Left lung (tissue), 10 donors: ENCODE measurements around the gene SIRT1. TPM values are rescaled to one million over a fixed set of nuclear protein-coding genes. Genes with fewer than 3 reads are reported as not detected.

ENCODE experiments used
- ATAC-seq: fragments of 200-7000 bp; cut with Tn5 transposase; one replicate; pipeline ENCODE4 v1.9.1; 2020; ENCODE audit warnings: moderate library complexity
- DNase-seq, 4 donors: peaks; one replicate each; pipeline ENCODE4 v3.0.0-alpha.2; 2013 to 2020
- H3K27ac ChIP-seq, 2 donors: fragments of 200-600 bp; sonication (generic) in 1 of 2; one replicate each; pipeline versions ENCODE4 v1.5.0 to v1.8.0; 2020 to 2021
- H3K27me3 ChIP-seq, 2 donors: fragments of 200-600 bp; sonication (generic) in 1 of 2; one replicate each; pipeline versions ENCODE4 v1.5.0 to v1.8.0; 2020 to 2021
- H3K36me3 ChIP-seq, 2 donors: fragments of 200-600 bp; sonication (generic) in 1 of 2; one replicate each; pipeline versions ENCODE4 v1.5.0 to v1.8.0; 2020 to 2021
- H3K4me1 ChIP-seq, 2 donors: fragments of 200-600 bp; one replicate each; pipeline ENCODE4 v1.8.0; 2021
- H3K4me3 ChIP-seq, 2 donors: fragments of 200-600 bp; sonication (generic) in 1 of 2; one replicate each; pipeline versions ENCODE4 v1.5.0 to v1.8.0; 2020 to 2021; ENCODE audit warnings: mild to moderate bottlenecking in 1 of 2
- H3K9me3 ChIP-seq, 2 donors: fragments of 200-600 bp; sonication (generic) in 1 of 2; one replicate each; pipeline versions ENCODE4 v1.5.0 to v1.8.0; 2020 to 2021
- CTCF ChIP-seq, 2 donors: fragments of 200-600 bp; sonication (generic) in 1 of 2; IDR thresholded peaks; one replicate each; pipeline versions ENCODE4 v1.5.0 to v1.8.0; 2021; ENCODE audit warnings: antibody characterized with exemption in 2 of 2
- intact Hi-C, 2 donors: fragments of 100-400 bp; cut with DNase I; formaldehyde crosslinking; loops; one replicate each; pipeline versions ENCODE4 v1.11.2 to v1.14.2; 2022
- polyA plus RNA-seq, 6 donors: library from polyadenylated mRNA; unstranded; fragments of 120-200 nt; gene quantifications; one replicate each; pipeline ENCODE4 v1.2.1, GENCODE V29; 2013; ENCODE audit not compliant: insufficient read length in 6 of 6
- total RNA-seq, 2 donors: library from RNA; stranded (reverse); fragmentation: NEBNext Ultra II Directional; extraction: Animal tissue kit (Norgen Biotek cat#: 25700); gene quantifications; one replicate each; pipeline ENCODE4 v1.2.1, GENCODE V29; 2021
- donor health status: DM: no; HTN: yes; CAD: no.
- donor health status: DM: no; HTN: no; CAD: no.

SIRT1 gene
- total and polyA plus RNA-seq, 8 donors = 17.5 to 39.7 (median 34.7) TPM

GRCh38 chr10:67884842-67885670 lies 600 bp downstream of the SIRT1 start:
- Histone ChIP-seq H3K27ac (peak overlapping the region; percentile 96 to 98), H3K4me1 (peaks cover 11 to 21% of the 10 kb centered on the region in 2 donors), H3K9me3 (no peaks in the 10 kb centered on the region), H3K4me3 (peak overlapping the region; percentile 52 to 77), H3K27me3 (no peaks in the 10 kb centered on the region), H3K36me3 (peaks cover 0 to 34% of the 10 kb centered on the region in 2 donors)
- DNase-seq (peak; percentile 68 to 97 (median 83)), ATAC-seq (peak; percentile 84)
- TF ChIP-seq CTCF (IDR thresholded peaks at IDR 0.05) = no peak
- intact Hi-C loops = no loop called here

GRCh38 chr10:67893637-67894036 lies 9.2 kb downstream of the SIRT1 start:
- no peak for ATAC-seq
- H3K4me3 ChIP-seq = no peak overlapping the region
- no peak for TF ChIP-seq CTCF (IDR thresholded peaks at IDR 0.05)
- H3K4me1 ChIP-seq = no peaks in the 10 kb centered on the region
- H3K9me3 ChIP-seq = no peaks in the 10 kb centered on the region
- DNase-seq = no peak
- H3K27me3 ChIP-seq = no peaks in the 10 kb centered on the region
- peaks cover 0 to 99% of the 10 kb centered on the region in 2 donors for H3K36me3 ChIP-seq
- intact Hi-C loops = no loop called here
- no peak overlapping the region for H3K27ac ChIP-seq

GRCh38 chr10:67903581-67903980 lies 19.1 kb downstream of the SIRT1 start:
- H3K9me3 ChIP-seq = no peaks in the 10 kb centered on the region
- intact Hi-C loops = no loop called here
- ATAC-seq = no peak

GRCh38 chr10:67912331-67912946 lies 28.0 kb downstream of the SIRT1 start:
- Histone ChIP-seq H3K4me3 (no peak overlapping the region), H3K9me3 (no peaks in the 10 kb centered on the region), H3K36me3 (peaks cover 0 to 93% of the 10 kb centered on the region in 2 donors), H3K27me3 (no peaks in the 10 kb centered on the region), H3K27ac (no peak overlapping the region), H3K4me1 (no peaks in the 10 kb centered on the region)
- intact Hi-C loops = no loop called here
- DNase-seq (no peak), ATAC-seq (no peak)
- no peak for TF ChIP-seq CTCF (IDR thresholded peaks at IDR 0.05)

More at GRCh38 chr10:67903581-67903980, 19.1 kb downstream of the SIRT1 start:
- Histone ChIP-seq H3K4me1 (no peaks in the 10 kb centered on the region), H3K36me3 (peaks cover 0 to 78% of the 10 kb centered on the region in 2 donors), H3K27me3 (no peaks in the 10 kb centered on the region), H3K27ac (no peak overlapping the region), H3K4me3 (no peak overlapping the region)
- no peak for TF ChIP-seq CTCF (IDR thresholded peaks at IDR 0.05)
- DNase-seq = no peak

- intact Hi-C loops = no loop called here
- ATAC-seq (peak; percentile 94), DNase-seq (peak in 1 of 4 donors; percentile 10)
- Histone ChIP-seq H3K27ac (no peak overlapping the region), H3K4me3 (no peak overlapping the region), H3K4me1 (no peaks in the 10 kb centered on the region), H3K36me3 (peaks cover 0 to 86% of the 10 kb centered on the region in 2 donors), H3K27me3 (no peaks in the 10 kb centered on the region), H3K9me3 (no peaks in the 10 kb centered on the region)
- no peak for TF ChIP-seq CTCF (IDR thresholded peaks at IDR 0.05)
Measured at GRCh38 chr10:67914777-67915340, 30.4 kb downstream of the SIRT1 start.
